A549 (cell line): ENCODE data around the gene INSIG1. TPM values are rescaled to one million over a fixed set of nuclear protein-coding genes. Genes with fewer than 3 reads are reported as not detected.

Experiments
- ATAC-seq, 2 experiments: fragments of 200-7000 bp in 1 of 2; fragments of >200 bp in 1 of 2; cut with Nextera tagmentation in 1 of 2; cut with Tn5 transposase in 1 of 2; 3 replicates each; pipeline versions ENCODE4 v1.8.0 to v1.9.1; 2018 to 2020; ENCODE audit warnings: mild to moderate bottlenecking in 1 of 2, moderate library complexity in 1 of 2
- CTCF ChIA-PET: fragments of 300-600 bp; sonication (Branson Sonifier 250); formaldehyde crosslinking; extraction: SDS; loops from one replicate; lab custom pipeline; 2021; ENCODE audit warnings: antibody characterized with exemption, inconsistent platforms; lab: Yijun Ruan, JAX
- POLR2A ChIA-PET: fragments of 350-600 bp; formaldehyde crosslinking; extraction: SDS; loops from one replicate; lab custom pipeline; 2021; ENCODE audit warnings: antibody characterized with exemption, inconsistent platforms; lab: Yijun Ruan, JAX
- DNase-seq, 2 experiments: peaks; one replicate each; pipeline versions ENCODE4 v3.0.0 to v3.0.0-alpha.2; 2011 to 2016; ENCODE audit warnings: low read depth in 1 of 2, low spot score in 1 of 2
- FAIRE-seq: peaks from 2 replicates; lab custom pipeline; 2011; peaks lifted over from hg19 to GRCh38; lab: Jason Lieb, UNC
- H3K27ac ChIP-seq, 2 experiments: fragments of >200 bp; sonication (Bioruptor Twin); formaldehyde crosslinking; 3 replicates each; pipeline ENCODE4 v1.5.1; 2016 to 2017
- H3K4me1 ChIP-seq: fragments of >200 bp; sonication (Bioruptor Twin); formaldehyde crosslinking; 3 replicates; pipeline ENCODE4 v1.6.1; 2016
- H3K4me2 ChIP-seq: fragments of >200 bp; sonication (Bioruptor Twin); formaldehyde crosslinking; 3 replicates; pipeline ENCODE4 v1.6.1; 2016
- H3K4me3 ChIP-seq: fragments of >200 bp; sonication (Bioruptor Twin); formaldehyde crosslinking; 3 replicates; pipeline ENCODE4 v1.5.1; 2016
- H3K9me3 ChIP-seq: fragments of >200 bp; sonication (Bioruptor Twin); formaldehyde crosslinking; 3 replicates; pipeline ENCODE4 v1.6.1; 2016
- CBX8 ChIP-seq: fragments of 200-600 bp; sonication (generic); IDR thresholded peaks from 2 replicates; pipeline ENCODE4 v1.6.1; 2016
- CEBPB ChIP-seq, 2 experiments: fragments of >200 bp in 1 of 2; sonication (Bioruptor Twin) in 1 of 2; formaldehyde crosslinking in 1 of 2; IDR thresholded peaks; 2 replicates each; pipeline ENCODE4 v1.6.1; 2012 to 2016
- CHD4 ChIP-seq: fragments of 200-600 bp; sonication (generic); IDR thresholded peaks from 2 replicates; pipeline ENCODE4 v1.6.1; 2016; ENCODE audit warnings: antibody characterized with exemption, mild to moderate bottlenecking, borderline replicate concordance
- E2F6 ChIP-seq: IDR thresholded peaks from 2 replicates; pipeline ENCODE4 v1.6.1; 2012; ENCODE audit warnings: low read depth, borderline replicate concordance
- EP300 ChIP-seq, 2 experiments: fragments of >200 bp; sonication (Bioruptor Twin); formaldehyde crosslinking; IDR thresholded peaks; 2 replicates in 1 of 2; 3 replicates in 1 of 2; pipeline ENCODE4 v1.6.1; 2016 to 2017
- ESRRA ChIP-seq: fragments of 150-350 bp; IDR thresholded peaks from 2 replicates; pipeline ENCODE4 v1.6.1; 2014; ENCODE audit warnings: mild to moderate bottlenecking, low read length, borderline replicate concordance
- HEYL ChIP-seq: fragments of 250-450 bp; sonication (Bioruptor Pico); IDR thresholded peaks from 2 replicates; pipeline ENCODE4 v1.8.0; 2021; ENCODE audit warnings: mild to moderate bottlenecking, moderate library complexity
- HOXB13 ChIP-seq: fragments of 250-450 bp; sonication (Bioruptor Pico); IDR thresholded peaks from 2 replicates; pipeline ENCODE4 v1.5.0; 2020; ENCODE audit warnings: low read depth, mild to moderate bottlenecking, moderate library complexity
- HOXB5 ChIP-seq: fragments of 250-450 bp; sonication (Bioruptor Pico); IDR thresholded peaks from 2 replicates; pipeline ENCODE4 v1.5.0; 2020; ENCODE audit warnings: mild to moderate bottlenecking, moderate library complexity
- JUNB ChIP-seq: fragments of >200 bp; sonication (Bioruptor Twin); formaldehyde crosslinking; IDR thresholded peaks from 2 replicates; pipeline ENCODE4 v1.6.1; 2016
- KDM1A ChIP-seq: fragments of 200-600 bp; sonication (generic); IDR thresholded peaks from 2 replicates; pipeline ENCODE4 v1.6.1; 2016; ENCODE audit warnings: low read depth, mild to moderate bottlenecking
- KDM5A ChIP-seq: fragments of 200-600 bp; sonication (generic); IDR thresholded peaks from 2 replicates; pipeline ENCODE4 v1.6.1; 2016; ENCODE audit warnings: antibody characterized with exemption, mild to moderate bottlenecking
- MAFK ChIP-seq: fragments of 450-650 bp; IDR thresholded peaks from 2 replicates; pipeline ENCODE4 v1.6.1; 2014; ENCODE audit not compliant: partially characterized antibody
- MAX ChIP-seq: IDR thresholded peaks from 2 replicates; pipeline ENCODE4 v1.6.1; 2012
- MYC ChIP-seq: IDR thresholded peaks from 2 replicates; pipeline ENCODE4 v1.6.1; 2012; ENCODE audit warnings: mild to moderate bottlenecking, inconsistent platforms, low read length, improper control_type of control experiment, borderline replicate concordance
- NR3C1 ChIP-seq: fragments of >200 bp; sonication (Bioruptor Twin); formaldehyde crosslinking; IDR thresholded peaks from 3 replicates; pipeline ENCODE4 v1.6.1; 2017
- POLR2AphosphoS2 ChIP-seq: conservative IDR thresholded peaks from 2 replicates; pipeline ENCODE4 v1.6.1; 2012; ENCODE audit warnings: low read length, improper control_type of control experiment, inconsistent platforms
- RARB ChIP-seq: fragments of 250-450 bp; sonication (Bioruptor Pico); IDR thresholded peaks from 2 replicates; pipeline ENCODE4 v1.8.0; 2021; ENCODE audit warnings: mild to moderate bottlenecking, moderate library complexity
- RCOR1 ChIP-seq: fragments of 150-350 bp; IDR thresholded peaks from 2 replicates; pipeline ENCODE4 v1.6.1; 2014; ENCODE audit warnings: antibody characterized with exemption, low read length, low read depth
- TP53 ChIP-seq: fragments of 250-450 bp; sonication (Bioruptor Pico); IDR thresholded peaks from 2 replicates; pipeline ENCODE4 v1.5.0; 2021; ENCODE audit warnings: mild to moderate bottlenecking, moderate library complexity
- ZC3H11A ChIP-seq: fragments of 450-650 bp; IDR thresholded peaks from 2 replicates; pipeline ENCODE4 v1.6.1; 2014; ENCODE audit warnings: antibody characterized with exemption, mild to moderate bottlenecking
- ZFP36 ChIP-seq: fragments of 450-650 bp; IDR thresholded peaks from 2 replicates; pipeline ENCODE4 v1.6.1; 2014; ENCODE audit warnings: borderline replicate concordance; ENCODE audit not compliant: partially characterized antibody
- WGBS: methylation state at CpG from one replicate; pipeline ENCODE4 v1.1.6; 2017; ENCODE audit errors: missing lambda C conversion rate; 5-methylcytosine and 5-hydroxymethylcytosine counted together
- polyA plus RNA-seq, 4 experiments: library from polyadenylated mRNA; depleted of rRNA in 3 of 4; stranded (reverse); fragments of >200 nt; fragmentation: RNase III in 1 of 4; extraction: RNeasy Plus Mini Kit Qiagen cat#74134 plus additional on column Dnase treatment in 1 of 4; gene quantifications; 2 replicates in 3 of 4; 3 replicates in 1 of 4; pipeline ENCODE4 v1.2.3, GENCODE V29; 2011 to 2017
- TF ChIP-seq, protein P1 (sequence below): fragments of 200-600 bp; sonication (generic); IDR thresholded peaks from 2 replicates; pipeline ENCODE4 v1.6.1; 2016; ENCODE audit warnings: antibody characterized with exemption, mild to moderate bottlenecking, moderate library complexity
- TF ChIP-seq, protein P2 (sequence below): fragments of 250-450 bp; sonication (Bioruptor Pico); IDR thresholded peaks from 2 replicates; pipeline ENCODE4 v1.5.0; 2021; ENCODE audit warnings: mild to moderate bottlenecking, moderate library complexity, borderline replicate concordance
- TF ChIP-seq, protein P3 (sequence below): fragments of >200 bp; sonication (Bioruptor Twin); formaldehyde crosslinking; IDR thresholded peaks from 3 replicates; pipeline ENCODE4 v1.6.1; 2016

Gene INSIG1
- polyA plus RNA-seq, 2 of the 4 experiments (the other 2 are of a cell fraction): 19.7 to 33.4 TPM

GRCh38 chr7:155316427-155317113, 18.9 kb downstream of the INSIG1 start:
- FAIRE-seq (no peak), ATAC-seq (peak; percentile 5 to 23; a peak in 2 of 6 replicates), DNase-seq (no peak)
- ChIA-PET CTCF (interaction anchor here (1.2 kb wide), 1 partner anchor 389 kb away, joined by 3 read pairs; no protein-coding TSS in a partner anchor), POLR2A (no interaction called here)
- no peak for TF ChIP-seq CHD4
- TF ChIP-seq ZFP36: no peak
- no peak for TF ChIP-seq EP300 (IDR thresholded peaks at IDR 0.05)
- TF ChIP-seq, protein P1, sequence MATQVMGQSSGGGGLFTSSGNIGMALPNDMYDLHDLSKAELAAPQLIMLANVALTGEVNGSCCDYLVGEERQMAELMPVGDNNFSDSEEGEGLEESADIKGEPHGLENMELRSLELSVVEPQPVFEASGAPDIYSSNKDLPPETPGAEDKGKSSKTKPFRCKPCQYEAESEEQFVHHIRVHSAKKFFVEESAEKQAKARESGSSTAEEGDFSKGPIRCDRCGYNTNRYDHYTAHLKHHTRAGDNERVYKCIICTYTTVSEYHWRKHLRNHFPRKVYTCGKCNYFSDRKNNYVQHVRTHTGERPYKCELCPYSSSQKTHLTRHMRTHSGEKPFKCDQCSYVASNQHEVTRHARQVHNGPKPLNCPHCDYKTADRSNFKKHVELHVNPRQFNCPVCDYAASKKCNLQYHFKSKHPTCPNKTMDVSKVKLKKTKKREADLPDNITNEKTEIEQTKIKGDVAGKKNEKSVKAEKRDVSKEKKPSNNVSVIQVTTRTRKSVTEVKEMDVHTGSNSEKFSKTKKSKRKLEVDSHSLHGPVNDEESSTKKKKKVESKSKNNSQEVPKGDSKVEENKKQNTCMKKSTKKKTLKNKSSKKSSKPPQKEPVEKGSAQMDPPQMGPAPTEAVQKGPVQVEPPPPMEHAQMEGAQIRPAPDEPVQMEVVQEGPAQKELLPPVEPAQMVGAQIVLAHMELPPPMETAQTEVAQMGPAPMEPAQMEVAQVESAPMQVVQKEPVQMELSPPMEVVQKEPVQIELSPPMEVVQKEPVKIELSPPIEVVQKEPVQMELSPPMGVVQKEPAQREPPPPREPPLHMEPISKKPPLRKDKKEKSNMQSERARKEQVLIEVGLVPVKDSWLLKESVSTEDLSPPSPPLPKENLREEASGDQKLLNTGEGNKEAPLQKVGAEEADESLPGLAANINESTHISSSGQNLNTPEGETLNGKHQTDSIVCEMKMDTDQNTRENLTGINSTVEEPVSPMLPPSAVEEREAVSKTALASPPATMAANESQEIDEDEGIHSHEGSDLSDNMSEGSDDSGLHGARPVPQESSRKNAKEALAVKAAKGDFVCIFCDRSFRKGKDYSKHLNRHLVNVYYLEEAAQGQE: no peak
- TF ChIP-seq RCOR1: no peak
- TF ChIP-seq E2F6: no peak
- no peak for TF ChIP-seq ESRRA
- TF ChIP-seq KDM5A: no peak
- no peak for TF ChIP-seq ZC3H11A
- no peak for TF ChIP-seq JUNB
- TF ChIP-seq MYC: no peak
- TF ChIP-seq KDM1A: no peak
- TF ChIP-seq CBX8: no peak
- TF ChIP-seq TP53 (CRISPR knock-in tag): no peak
- TF ChIP-seq MAX: no peak
- no peak for TF ChIP-seq RARB (CRISPR knock-in tag)
- H3K4me2 ChIP-seq: no peak overlapping the region
- H3K4me3 ChIP-seq: no peak overlapping the region
- no peaks in the 10 kb centered on the region for H3K9me3 ChIP-seq
- H3K27ac ChIP-seq: no peak overlapping the region
- 57% methylated on average over 10 of the region's 13 CpGs for WGBS
- H3K4me1 ChIP-seq: no peaks in the 10 kb centered on the region

DNA sequence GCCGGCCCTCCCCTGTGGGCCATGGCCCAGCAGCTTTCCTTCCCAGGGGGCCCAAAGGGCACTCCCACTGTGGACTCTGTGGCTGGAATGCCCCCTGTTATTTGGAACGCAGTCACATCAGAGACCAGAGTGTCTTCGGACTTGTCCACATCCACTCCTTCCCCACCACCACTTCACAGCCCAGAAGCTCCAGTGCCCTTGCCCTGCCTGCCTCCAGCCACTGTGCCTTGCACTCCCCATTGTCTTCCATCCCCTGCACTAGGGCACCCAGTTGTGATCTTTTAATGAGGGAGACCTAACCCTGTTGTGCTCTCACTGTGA, 19.4 kb downstream of the INSIG1 start:
- Histone ChIP-seq H3K4me1 (no peaks in the 10 kb centered on the region), H3K4me2 (no peak overlapping the region), H3K27ac (no peak overlapping the region), H3K4me3 (no peak overlapping the region), H3K9me3 (no peaks in the 10 kb centered on the region)
- CTCF ChIA-PET: interaction anchor here (1.2 kb wide), 1 partner anchor 390 kb away, joined by 3 read pairs; no protein-coding TSS in a partner anchor
- WGBS: 63% methylated on average over 3 of the region's 3 CpGs
- TF ChIP-seq, protein P2, sequence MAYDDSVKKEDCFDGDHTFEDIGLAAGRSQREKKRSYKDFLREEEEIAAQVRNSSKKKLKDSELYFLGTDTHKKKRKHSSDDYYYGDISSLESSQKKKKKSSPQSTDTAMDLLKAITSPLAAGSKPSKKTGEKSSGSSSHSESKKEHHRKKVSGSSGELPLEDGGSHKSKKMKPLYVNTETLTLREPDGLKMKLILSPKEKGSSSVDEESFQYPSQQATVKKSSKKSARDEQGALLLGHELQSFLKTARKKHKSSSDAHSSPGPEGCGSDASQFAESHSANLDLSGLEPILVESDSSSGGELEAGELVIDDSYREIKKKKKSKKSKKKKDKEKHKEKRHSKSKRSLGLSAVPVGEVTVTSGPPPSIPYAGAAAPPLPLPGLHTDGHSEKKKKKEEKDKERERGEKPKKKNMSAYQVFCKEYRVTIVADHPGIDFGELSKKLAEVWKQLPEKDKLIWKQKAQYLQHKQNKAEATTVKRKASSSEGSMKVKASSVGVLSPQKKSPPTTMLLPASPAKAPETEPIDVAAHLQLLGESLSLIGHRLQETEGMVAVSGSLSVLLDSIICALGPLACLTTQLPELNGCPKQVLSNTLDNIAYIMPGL: no peak
- TF ChIP-seq JUNB (no peak), HOXB5 (CRISPR knock-in tag) (no peak), NR3C1 (no peak), MAFK (no peak), CEBPB (IDR thresholded peaks at IDR 0.05) (no peak), RARB (CRISPR knock-in tag) (no peak), ESRRA (no peak), HEYL (CRISPR knock-in tag) (no peak), HOXB13 (CRISPR knock-in tag) (no peak), TP53 (CRISPR knock-in tag) (no peak), CBX8 (no peak), KDM5A (no peak), POLR2AphosphoS2 (no peak), KDM1A (no peak), ZC3H11A (no peak)
- TF ChIP-seq, protein P1: no peak
- TF ChIP-seq, protein P3, sequence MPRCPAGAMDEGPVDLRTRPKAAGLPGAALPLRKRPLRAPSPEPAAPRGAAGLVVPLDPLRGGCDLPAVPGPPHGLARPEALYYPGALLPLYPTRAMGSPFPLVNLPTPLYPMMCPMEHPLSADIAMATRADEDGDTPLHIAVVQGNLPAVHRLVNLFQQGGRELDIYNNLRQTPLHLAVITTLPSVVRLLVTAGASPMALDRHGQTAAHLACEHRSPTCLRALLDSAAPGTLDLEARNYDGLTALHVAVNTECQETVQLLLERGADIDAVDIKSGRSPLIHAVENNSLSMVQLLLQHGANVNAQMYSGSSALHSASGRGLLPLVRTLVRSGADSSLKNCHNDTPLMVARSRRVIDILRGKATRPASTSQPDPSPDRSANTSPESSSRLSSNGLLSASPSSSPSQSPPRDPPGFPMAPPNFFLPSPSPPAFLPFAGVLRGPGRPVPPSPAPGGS: no peak
- FAIRE-seq (no peak), DNase-seq (no peak), ATAC-seq (no peak; a peak in 1 of 6 replicates)
- POLR2A ChIA-PET: no interaction called here
